Sigmoid colon (tissue), 4 donors: ENCODE results near the gene KIAA1614.

Experiments
- CTCF ChIP-seq, 4 experiments: fragments of 450-650 bp in 3 of 4; fragments of 200-600 bp in 1 of 4; IDR thresholded peaks; one replicate each; pipeline ENCODE4 v1.5.1; 2016 to 2019; ENCODE audit warnings: antibody characterized with exemption in 4 of 4, mild to moderate bottlenecking in 3 of 4, moderate library complexity in 2 of 4
- POLR2AphosphoS5 ChIP-seq, 4 donors: sonication (generic); formaldehyde crosslinking; IDR thresholded peaks; one replicate each; pipeline ENCODE4 v1.6.1; 2017; ENCODE audit warnings: antibody characterized with exemption in 4 of 4

GRCh38 chr1:180952657-180953013 lies 39.9 kb downstream of the KIAA1614 start:
- TF ChIP-seq CTCF (IDR thresholded peaks at IDR 0.05) (no peak), POLR2AphosphoS5 (IDR thresholded peaks at IDR 0.05) (no peak)
